Measurements from ENCODE around the gene CCDC70.
"Not testable (repeated sequence)": the region's sequence is repeated elsewhere in the genome, so short reads cannot be mapped to it uniquely, and the experiment has no call there.

Gene CCDC70

DNA sequence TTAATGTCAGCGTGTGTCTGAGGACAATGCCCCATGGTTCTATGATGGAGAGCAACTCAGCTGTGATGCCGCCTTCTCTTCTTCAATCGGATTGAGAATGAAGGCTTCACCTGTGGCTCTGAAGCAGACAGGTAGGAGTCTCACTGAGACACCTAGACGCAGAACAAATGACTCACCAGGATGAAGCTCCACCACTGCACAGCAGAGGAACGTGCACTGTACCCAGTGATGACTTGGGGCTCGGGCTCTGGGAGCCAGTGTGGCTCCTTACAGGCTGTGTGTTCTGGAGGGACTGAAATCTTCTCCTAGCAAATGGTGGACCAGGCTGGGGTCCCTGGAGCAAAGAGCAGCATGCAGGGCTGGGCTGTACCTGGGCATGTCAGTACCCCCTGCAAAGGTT is 44.0 kb downstream of the CCDC70 start:
- DNase-seq (ENCODE audit: low read depth in 2 of 3, low spot score in 1 of 3), result no peak

- no peak for DNase-seq (ENCODE audit: low read depth in 2 of 3, low spot score in 1 of 3)
These were observed 44.8 kb downstream of the CCDC70 start for GRCh38 chr13:51906581-51906980.

DNA sequence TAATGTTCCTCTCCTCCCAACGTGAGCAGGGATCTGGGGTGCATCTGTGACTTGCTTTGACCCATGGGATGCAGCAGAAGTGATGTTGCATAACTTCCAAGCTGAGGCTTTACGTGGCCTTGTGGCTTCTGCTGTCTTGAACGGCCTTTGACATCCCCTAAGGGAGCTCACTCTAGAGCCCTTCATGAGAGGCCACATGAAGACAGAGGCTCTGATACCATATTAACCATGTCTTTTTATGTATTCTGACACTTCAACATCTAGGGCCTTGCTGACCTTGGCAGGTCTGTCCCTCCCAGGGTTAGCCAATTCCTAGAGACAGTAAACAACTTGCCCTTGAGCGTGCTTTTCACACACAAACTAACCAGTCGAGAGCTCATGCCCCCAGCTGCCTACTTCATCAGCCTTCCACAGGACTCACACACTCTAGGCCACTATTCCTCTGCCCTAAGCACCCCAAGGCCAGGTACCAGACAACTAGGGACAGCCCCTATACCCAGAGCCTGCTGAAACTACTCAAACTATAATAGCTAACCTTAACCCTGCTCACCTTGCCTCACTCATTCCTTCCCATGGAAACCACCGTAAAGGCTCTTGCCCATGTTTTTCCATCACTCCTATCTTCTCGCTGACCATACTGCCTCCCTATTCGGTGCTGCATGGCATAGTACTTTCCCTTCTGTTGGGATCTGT is 45.4 kb downstream of the CCDC70 start:
- DNase-seq (ENCODE audit: low read depth in 2 of 3, low spot score in 1 of 3), result no peak

DNA sequence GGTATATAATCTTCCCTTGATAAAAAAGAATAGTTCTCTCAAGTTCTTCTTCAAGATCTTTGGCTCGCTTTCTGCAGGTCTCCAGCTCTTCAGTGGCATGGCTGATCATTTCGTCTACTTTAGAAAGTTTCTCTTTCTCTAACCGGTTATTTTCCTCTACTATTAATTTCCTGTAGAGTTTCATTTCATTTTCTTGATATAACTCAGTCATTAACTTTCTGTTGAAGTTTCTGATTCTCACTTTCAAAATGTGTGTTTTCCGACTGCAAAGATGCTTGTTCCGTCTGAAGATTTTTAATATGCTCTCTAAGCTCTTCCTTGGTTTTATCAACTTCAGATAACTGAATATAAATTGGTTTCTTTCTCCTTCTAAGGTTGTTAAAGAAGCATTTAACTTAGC is 47.5 kb downstream of the CCDC70 start:
- not testable (repeated sequence) for DNase-seq (ENCODE audit: low read depth in 2 of 3, low spot score in 1 of 3)

DNA sequence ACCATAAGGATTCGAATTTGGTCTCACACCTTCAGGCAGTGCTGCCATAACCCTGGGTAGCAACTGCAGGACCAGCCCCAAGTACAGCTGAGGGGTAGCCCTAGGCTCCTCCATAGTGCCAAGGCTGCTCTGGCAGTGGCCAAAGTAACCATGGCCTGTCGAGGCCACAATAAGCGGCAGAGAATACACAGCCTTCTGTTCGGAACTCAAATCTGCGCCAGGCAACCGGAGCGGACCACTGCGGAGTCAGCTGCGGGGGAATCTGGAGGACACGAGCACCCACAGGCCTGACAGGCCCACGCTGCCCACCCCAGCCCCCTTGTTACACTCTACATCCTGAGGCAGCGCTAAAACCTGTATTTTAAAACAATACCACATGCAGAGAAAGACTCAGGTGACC is 48.7 kb downstream of the CCDC70 start:
- no peak for DNase-seq (ENCODE audit: low read depth in 2 of 3, low spot score in 1 of 3)

- DNase-seq (ENCODE audit: low read depth in 2 of 3, low spot score in 1 of 3), result no peak
These were observed 50.3 kb downstream of the CCDC70 start for GRCh38 chr13:51912091-51912490.

- DNase-seq (ENCODE audit: low read depth in 2 of 3, low spot score in 1 of 3), result no peak
These were observed 50.9 kb downstream of the CCDC70 start for GRCh38 chr13:51912511-51913225.

DNA sequence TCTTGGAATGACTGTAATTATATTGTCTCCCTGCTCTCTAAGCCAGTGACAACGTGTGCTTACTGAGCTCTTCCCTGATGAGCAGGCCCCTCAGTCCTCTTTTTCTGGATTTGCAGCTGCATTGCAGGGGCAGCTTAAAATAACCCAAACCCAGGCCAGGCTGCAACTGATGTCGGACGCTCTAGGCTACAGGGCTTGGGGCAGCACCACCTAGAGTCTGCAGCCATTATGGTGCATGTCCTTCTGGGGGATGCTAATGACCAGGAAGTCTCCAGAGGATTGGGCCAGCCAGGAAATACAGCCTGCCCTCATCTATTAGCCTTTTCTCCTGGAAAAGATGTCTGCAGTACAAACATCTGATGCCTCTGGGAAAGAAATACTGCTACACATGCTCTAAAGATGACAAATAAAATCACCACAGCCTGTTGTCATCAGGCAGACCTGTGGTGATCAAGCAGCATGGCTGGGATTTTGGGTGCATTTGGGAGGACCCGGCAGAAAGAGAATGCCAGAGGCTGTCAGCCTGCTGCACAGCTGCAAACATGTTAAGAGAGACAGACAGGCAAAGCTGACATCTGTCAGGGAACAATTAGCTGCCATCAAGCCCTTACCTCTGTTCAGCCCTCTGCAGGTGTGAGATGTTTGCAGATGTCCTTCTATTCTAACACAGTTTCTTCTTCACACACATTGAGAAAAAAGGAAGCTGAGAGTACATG is 51.8 kb downstream of the CCDC70 start:
- no peak for DNase-seq (ENCODE audit: low read depth in 2 of 3, low spot score in 1 of 3)

DNA sequence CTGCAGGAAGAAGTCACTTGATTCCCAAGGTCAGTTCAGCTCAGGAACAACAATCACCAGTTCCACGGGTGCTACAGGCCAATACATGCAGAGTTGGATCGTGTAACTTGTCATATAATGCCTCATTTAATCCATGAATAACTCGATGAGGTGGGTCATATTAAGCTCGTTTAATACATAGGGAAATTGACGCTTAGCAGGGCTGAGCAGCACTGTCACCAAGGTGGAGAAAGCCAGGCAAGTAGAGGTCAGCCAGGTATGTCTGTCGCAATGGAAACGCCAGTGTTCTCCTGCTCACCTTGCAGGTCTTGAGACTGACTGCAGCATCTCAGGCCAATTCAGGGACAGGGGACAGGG is 52.3 kb downstream of the CCDC70 start:
- DNase-seq (ENCODE audit: low read depth in 2 of 3, low spot score in 1 of 3), result no peak
